ENCODE results near the gene KCNJ13.

GRCh38 chr2:232767866-232768265 lies 8.5 kb downstream of the KCNJ13 start:
- TF ChIP-seq, protein P1, sequence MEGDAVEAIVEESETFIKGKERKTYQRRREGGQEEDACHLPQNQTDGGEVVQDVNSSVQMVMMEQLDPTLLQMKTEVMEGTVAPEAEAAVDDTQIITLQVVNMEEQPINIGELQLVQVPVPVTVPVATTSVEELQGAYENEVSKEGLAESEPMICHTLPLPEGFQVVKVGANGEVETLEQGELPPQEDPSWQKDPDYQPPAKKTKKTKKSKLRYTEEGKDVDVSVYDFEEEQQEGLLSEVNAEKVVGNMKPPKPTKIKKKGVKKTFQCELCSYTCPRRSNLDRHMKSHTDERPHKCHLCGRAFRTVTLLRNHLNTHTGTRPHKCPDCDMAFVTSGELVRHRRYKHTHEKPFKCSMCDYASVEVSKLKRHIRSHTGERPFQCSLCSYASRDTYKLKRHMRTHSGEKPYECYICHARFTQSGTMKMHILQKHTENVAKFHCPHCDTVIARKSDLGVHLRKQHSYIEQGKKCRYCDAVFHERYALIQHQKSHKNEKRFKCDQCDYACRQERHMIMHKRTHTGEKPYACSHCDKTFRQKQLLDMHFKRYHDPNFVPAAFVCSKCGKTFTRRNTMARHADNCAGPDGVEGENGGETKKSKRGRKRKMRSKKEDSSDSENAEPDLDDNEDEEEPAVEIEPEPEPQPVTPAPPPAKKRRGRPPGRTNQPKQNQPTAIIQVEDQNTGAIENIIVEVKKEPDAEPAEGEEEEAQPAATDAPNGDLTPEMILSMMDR (IDR thresholded peaks at IDR 0.05; ENCODE audit: low read length), result no peak
- TF ChIP-seq EZH2phosphoT487 (IDR thresholded peaks at IDR 0.05; ENCODE audit: low read length), result no peak
- TF ChIP-seq EZH2 (optimal IDR thresholded peaks at IDR 0.05; ENCODE audit: low read depth, low read length), result no peak
